ENCODE results near the gene PPARG.

DNA sequence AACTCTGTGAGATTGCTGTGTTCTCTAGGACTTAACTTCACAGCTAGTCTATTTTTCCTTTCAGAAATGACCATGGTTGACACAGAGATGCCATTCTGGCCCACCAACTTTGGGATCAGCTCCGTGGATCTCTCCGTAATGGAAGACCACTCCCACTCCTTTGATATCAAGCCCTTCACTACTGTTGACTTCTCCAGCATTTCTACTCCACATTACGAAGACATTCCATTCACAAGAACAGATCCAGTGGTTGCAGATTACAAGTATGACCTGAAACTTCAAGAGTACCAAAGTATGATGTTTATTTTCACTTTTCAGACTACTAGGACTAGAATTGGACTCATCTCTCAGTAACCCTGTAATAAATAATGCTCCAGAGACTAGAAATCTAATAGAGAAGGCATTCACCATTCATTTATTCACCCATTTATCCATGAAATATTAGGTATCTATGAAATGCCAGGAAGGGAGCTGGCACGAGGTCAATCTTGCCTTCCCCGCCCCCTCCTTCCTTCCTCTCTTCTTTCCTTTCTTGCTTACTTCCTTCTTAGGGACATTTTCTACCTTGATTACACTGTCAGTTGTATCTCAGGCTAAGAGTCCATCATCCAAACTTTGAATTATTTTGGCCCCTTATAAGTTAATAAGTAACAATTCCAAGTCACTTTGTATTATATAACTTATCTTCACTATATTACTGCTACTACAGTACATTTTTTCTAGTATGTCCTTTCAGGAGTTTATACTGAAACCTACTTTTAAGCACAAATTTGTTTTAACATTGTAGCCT is 91.0 kb downstream of the PPARG start:
- TF ChIP-seq MAZ (IDR thresholded peaks at IDR 0.05; ENCODE audit: borderline replicate concordance, low read depth, low read length) (no peak), MAZ (CRISPR knock-in tag; IDR thresholded peaks at IDR 0.05; ENCODE audit: low read depth) (no peak), ZHX1 (CRISPR knock-in tag; IDR thresholded peaks at IDR 0.05; ENCODE audit: low read depth) (no peak), NCOR1 (IDR thresholded peaks at IDR 0.05; ENCODE audit: borderline replicate concordance, low read length) (no peak), JUN (CRISPR knock-in tag; IDR thresholded peaks at IDR 0.05) (no peak), MYC (CRISPR knock-in tag; IDR thresholded peaks at IDR 0.05; ENCODE audit: borderline replicate concordance) (no peak), CTCF (CRISPR knock-in tag; IDR thresholded peaks at IDR 0.05) (no peak), FOXA3 (CRISPR knock-in tag; IDR thresholded peaks at IDR 0.05) (no peak)
- TF ChIP-seq, protein P1, sequence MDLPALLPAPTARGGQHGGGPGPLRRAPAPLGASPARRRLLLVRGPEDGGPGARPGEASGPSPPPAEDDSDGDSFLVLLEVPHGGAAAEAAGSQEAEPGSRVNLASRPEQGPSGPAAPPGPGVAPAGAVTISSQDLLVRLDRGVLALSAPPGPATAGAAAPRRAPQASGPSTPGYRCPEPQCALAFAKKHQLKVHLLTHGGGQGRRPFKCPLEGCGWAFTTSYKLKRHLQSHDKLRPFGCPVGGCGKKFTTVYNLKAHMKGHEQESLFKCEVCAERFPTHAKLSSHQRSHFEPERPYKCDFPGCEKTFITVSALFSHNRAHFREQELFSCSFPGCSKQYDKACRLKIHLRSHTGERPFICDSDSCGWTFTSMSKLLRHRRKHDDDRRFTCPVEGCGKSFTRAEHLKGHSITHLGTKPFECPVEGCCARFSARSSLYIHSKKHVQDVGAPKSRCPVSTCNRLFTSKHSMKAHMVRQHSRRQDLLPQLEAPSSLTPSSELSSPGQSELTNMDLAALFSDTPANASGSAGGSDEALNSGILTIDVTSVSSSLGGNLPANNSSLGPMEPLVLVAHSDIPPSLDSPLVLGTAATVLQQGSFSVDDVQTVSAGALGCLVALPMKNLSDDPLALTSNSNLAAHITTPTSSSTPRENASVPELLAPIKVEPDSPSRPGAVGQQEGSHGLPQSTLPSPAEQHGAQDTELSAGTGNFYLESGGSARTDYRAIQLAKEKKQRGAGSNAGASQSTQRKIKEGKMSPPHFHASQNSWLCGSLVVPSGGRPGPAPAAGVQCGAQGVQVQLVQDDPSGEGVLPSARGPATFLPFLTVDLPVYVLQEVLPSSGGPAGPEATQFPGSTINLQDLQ (CRISPR knock-in tag; IDR thresholded peaks at IDR 0.05), result no peak
- TF ChIP-seq, protein P2, sequence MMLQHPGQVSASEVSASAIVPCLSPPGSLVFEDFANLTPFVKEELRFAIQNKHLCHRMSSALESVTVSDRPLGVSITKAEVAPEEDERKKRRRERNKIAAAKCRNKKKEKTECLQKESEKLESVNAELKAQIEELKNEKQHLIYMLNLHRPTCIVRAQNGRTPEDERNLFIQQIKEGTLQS (CRISPR knock-in tag; IDR thresholded peaks at IDR 0.05), result no peak
- TF ChIP-seq, protein P3, sequence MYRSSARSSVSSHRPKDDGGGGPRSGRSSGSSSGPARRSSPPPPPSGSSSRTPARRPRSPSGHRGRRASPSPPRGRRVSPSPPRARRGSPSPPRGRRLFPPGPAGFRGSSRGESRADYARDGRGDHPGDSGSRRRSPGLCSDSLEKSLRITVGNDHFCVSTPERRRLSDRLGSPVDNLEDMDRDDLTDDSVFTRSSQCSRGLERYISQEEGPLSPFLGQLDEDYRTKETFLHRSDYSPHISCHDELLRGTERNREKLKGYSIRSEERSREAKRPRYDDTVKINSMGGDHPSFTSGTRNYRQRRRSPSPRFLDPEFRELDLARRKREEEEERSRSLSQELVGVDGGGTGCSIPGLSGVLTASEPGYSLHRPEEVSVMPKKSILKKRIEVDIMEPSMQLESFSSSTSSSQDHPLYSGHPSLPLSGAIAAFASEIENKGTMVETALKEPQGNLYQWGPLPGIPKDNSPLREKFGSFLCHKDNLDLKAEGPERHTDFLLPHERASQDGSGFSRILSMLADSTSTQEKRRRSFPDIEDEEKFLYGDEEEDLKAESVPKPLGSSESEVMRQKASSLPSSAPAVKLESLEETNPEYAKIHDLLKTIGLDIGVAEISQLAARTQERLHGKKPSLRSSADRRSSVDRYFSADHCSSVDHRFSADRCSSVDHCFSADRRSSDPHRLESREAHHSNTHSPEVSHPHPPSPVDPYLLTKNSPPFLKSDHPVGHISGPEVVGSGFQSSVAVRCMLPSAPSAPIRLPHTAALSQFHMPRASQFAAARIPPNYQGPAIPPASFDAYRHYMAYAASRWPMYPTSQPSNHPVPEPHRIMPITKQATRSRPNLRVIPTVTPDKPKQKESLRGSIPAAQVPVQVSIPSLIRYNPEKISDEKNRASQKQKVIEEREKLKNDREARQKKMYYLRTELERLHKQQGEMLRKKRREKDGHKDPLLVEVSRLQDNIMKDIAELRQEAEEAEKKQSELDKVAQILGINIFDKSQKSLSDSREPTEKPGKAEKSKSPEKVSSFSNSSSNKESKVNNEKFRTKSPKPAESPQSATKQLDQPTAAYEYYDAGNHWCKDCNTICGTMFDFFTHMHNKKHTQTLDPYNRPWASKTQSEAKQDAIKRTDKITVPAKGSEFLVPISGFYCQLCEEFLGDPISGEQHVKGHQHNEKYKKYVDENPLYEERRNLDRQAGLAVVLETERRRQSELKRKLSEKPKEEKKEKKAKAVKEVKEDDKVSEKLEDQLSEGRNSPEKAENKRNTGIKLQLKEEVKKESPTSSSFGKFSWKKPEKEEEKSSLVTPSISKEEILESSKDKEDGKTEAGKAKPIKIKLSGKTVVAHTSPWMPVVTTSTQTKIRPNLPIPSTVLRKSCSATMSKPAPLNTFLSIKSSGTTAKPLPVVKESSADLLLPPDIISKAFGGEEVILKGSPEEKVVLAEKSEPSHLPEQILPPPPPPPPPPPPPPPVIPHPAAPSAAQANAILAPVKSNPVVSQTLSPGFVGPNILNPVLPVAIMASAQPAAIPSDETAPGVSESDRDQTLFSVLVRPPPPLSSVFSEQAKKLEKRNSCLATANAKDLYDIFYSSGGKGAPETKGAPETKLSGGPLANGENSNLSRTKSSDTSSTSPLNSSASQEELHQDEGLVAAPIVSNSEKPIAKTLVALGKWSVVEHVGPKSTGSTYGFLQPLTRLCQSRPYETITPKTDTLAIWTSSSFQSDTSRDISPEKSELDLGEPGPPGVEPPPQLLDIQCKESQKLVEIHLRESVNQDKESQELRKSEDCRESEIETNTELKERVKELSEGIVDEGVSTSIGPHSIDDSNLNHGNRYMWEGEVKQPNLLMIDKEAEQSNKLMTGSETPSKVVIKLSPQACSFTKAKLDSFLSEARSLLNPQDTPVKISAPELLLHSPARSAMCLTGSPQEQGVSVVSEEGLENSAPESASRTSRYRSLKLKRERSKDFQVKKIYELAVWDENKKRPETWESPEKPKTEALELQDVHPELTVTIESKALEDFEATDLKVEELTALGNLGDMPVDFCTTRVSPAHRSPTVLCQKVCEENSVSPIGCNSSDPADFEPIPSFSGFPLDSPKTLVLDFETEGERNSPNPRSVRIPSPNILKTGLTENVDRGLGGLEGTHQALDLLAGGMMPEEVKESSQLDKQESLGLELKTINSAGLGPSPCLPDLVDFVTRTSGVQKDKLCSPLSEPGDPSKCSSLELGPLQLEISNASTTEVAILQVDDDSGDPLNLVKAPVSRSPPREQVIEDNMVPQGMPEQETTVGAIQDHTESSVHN (CRISPR knock-in tag; IDR thresholded peaks at IDR 0.05), result no peak

Data from HepG2 (cell line).